HuH-7 (cell line): ENCODE results near the gene USP40.
A peak's percentile ranks its signal among the peaks of the same experiment; 100 is the strongest.

ENCODE experiments used
- DNase-seq: peaks from one replicate; pipeline ENCODE4 v3.0.0; 2011; ENCODE audit warnings: low spot score

Gene USP40

GRCh38 chr2:233443511-233444183 is 122.9 kb downstream of the USP40 start:
- DNase-seq, result peak; percentile 97

GRCh38 chr2:233442028-233442310 is 124.6 kb downstream of the USP40 start:
- DNase-seq, result no peak

- DNase-seq, result no peak
Observed at GRCh38 chr2:233441161-233442027, 125.2 kb downstream of the USP40 start.

GRCh38 chr2:233440714-233441113 is 125.9 kb downstream of the USP40 start:
- DNase-seq, result no peak

GRCh38 chr2:233440314-233440713 is 126.3 kb downstream of the USP40 start:
- DNase-seq, result no peak

GRCh38 chr2:233439191-233439590 is 127.4 kb downstream of the USP40 start:
- no peak for DNase-seq

GRCh38 chr2:233438573-233439147 is 127.9 kb downstream of the USP40 start:
- DNase-seq, result no peak

GRCh38 chr2:233437439-233437955 is 129.1 kb downstream of the USP40 start:
- no peak for DNase-seq

GRCh38 chr2:233436691-233437438 is 129.7 kb downstream of the USP40 start:
- no peak for DNase-seq

GRCh38 chr2:233436191-233436581 is 130.4 kb downstream of the USP40 start:
- no peak for DNase-seq

GRCh38 chr2:233435436-233436190 is 131.0 kb downstream of the USP40 start:
- no peak for DNase-seq

- no peak for DNase-seq
Observed at GRCh38 chr2:233434666-233435330, 131.8 kb downstream of the USP40 start.

GRCh38 chr2:233433794-233434193 is 132.8 kb downstream of the USP40 start:
- no peak for DNase-seq

- no peak for DNase-seq
Observed at GRCh38 chr2:233433029-233433428, 133.6 kb downstream of the USP40 start.

GRCh38 chr2:233430651-233431050 is 135.9 kb downstream of the USP40 start:
- no peak for DNase-seq

GRCh38 chr2:233430081-233430480 is 136.5 kb downstream of the USP40 start:
- no peak for DNase-seq

- no peak for DNase-seq
Observed at GRCh38 chr2:233429175-233429897, 137.2 kb downstream of the USP40 start.

GRCh38 chr2:233428438-233428837 is 138.1 kb downstream of the USP40 start:
- DNase-seq, result no peak

- no peak for DNase-seq
Observed at GRCh38 chr2:233428008-233428407, 138.6 kb downstream of the USP40 start.

- DNase-seq, result no peak
Observed at GRCh38 chr2:233426619-233427342, 139.8 kb downstream of the USP40 start.
